ENCODE results near the gene CIRBP. TPM values are rescaled to one million over a fixed set of nuclear protein-coding genes. Genes with fewer than 3 reads are reported as not detected.

CIRBP gene
- total RNA-seq, 1 donor from 2014 or later: 184 TPM

GRCh38 chr19:1224847-1225246 is 44.3 kb upstream of the CIRBP start:
- H3K79me2 ChIP-seq (ENCODE audit: insufficient read depth, low read length): peaks cover 11% of the 10 kb centered on the region
- no peaks in the 10 kb centered on the region for H3K36me3 ChIP-seq (ENCODE audit: insufficient read depth, low read length)
- no peaks in the 10 kb centered on the region for H3K27me3 Mint-ChIP-seq (ENCODE audit: low read depth, unreplicated experiment)

GRCh38 chr19:1225440-1226226 is 43.5 kb upstream of the CIRBP start:
- no peak for DNase-seq (ENCODE audit: low read depth)
- TF ChIP-seq EZH2 (IDR thresholded peaks at IDR 0.05; ENCODE audit: insufficient read depth, low read length) (no peak), CTCF (IDR thresholded peaks at IDR 0.05; ENCODE audit: insufficient read depth, low read depth, low read length) (no peak)
- Histone ChIP-seq H3K4me2 (ENCODE audit: low read length) (no peak overlapping the region), H3K9ac (ENCODE audit: low read length) (no peak overlapping the region), H3K27me3 (ENCODE audit: insufficient read depth, low read length) (no peaks in the 10 kb centered on the region), H3K36me3 (ENCODE audit: insufficient read depth, low read length) (no peaks in the 10 kb centered on the region), H3K79me2 (ENCODE audit: insufficient read depth, low read length) (peaks cover 6% of the 10 kb centered on the region), H2AFZ (ENCODE audit: low read depth, low read length) (no peak overlapping the region), H3K9me3 (ENCODE audit: insufficient read depth, low read depth, low read length) (no peaks in the 10 kb centered on the region), H4K20me1 (ENCODE audit: insufficient read depth, low read length) (peaks cover 55% of the 10 kb centered on the region), H3K4me1 (ENCODE audit: insufficient read depth, low read length) (no peaks in the 10 kb centered on the region), H3K4me3 (ENCODE audit: insufficient read depth, low read depth, low read length) (no peak overlapping the region), H3K27ac (ENCODE audit: low read depth, low read length) (no peak overlapping the region)
- no peaks in the 10 kb centered on the region for H3K9me3 Mint-ChIP-seq (ENCODE audit: unreplicated experiment)
- no peak for FAIRE-seq
- no peak overlapping the region for H3K27ac Mint-ChIP-seq (ENCODE audit: unreplicated experiment)
- H3K4me3 Mint-ChIP-seq (ENCODE audit: unreplicated experiment): no peak overlapping the region
- H3K4me1 Mint-ChIP-seq (ENCODE audit: low read depth, unreplicated experiment): no peaks in the 10 kb centered on the region
- H3K36me3 Mint-ChIP-seq (ENCODE audit: low read depth, unreplicated experiment): no peaks in the 10 kb centered on the region
- H3K27me3 Mint-ChIP-seq (ENCODE audit: low read depth, unreplicated experiment): no peaks in the 10 kb centered on the region

More at GRCh38 chr19:1224847-1225246, 44.3 kb upstream of the CIRBP start:
- Histone ChIP-seq H3K4me1 (ENCODE audit: insufficient read depth, low read length) (no peaks in the 10 kb centered on the region), H3K4me3 (ENCODE audit: insufficient read depth, low read depth, low read length) (no peak overlapping the region), H3K9ac (ENCODE audit: low read length) (no peak overlapping the region), H3K27me3 (ENCODE audit: insufficient read depth, low read length) (no peaks in the 10 kb centered on the region), H3K27ac (ENCODE audit: low read depth, low read length) (no peak overlapping the region), H3K9me3 (ENCODE audit: insufficient read depth, low read depth, low read length) (no peaks in the 10 kb centered on the region), H3K4me2 (ENCODE audit: low read length) (no peak overlapping the region), H4K20me1 (ENCODE audit: insufficient read depth, low read length) (peaks cover 58% of the 10 kb centered on the region), H2AFZ (ENCODE audit: low read depth, low read length) (no peak overlapping the region)
- no peak for TF ChIP-seq EZH2 (IDR thresholded peaks at IDR 0.05; ENCODE audit: insufficient read depth, low read length)
- no peak for TF ChIP-seq CTCF (IDR thresholded peaks at IDR 0.05; ENCODE audit: insufficient read depth, low read depth, low read length)
- FAIRE-seq: no peak
- Mint-ChIP-seq H3K27ac (ENCODE audit: unreplicated experiment) (no peak overlapping the region), H3K36me3 (ENCODE audit: low read depth, unreplicated experiment) (no peaks in the 10 kb centered on the region), H3K4me1 (ENCODE audit: low read depth, unreplicated experiment) (no peaks in the 10 kb centered on the region), H3K9me3 (ENCODE audit: unreplicated experiment) (no peaks in the 10 kb centered on the region), H3K4me3 (ENCODE audit: unreplicated experiment) (no peak overlapping the region)
- no peak for DNase-seq (ENCODE audit: low read depth)

GRCh38 chr19:1226227-1226518 is 43.0 kb upstream of the CIRBP start:
- no peaks in the 10 kb centered on the region for H3K9me3 Mint-ChIP-seq (ENCODE audit: unreplicated experiment)
- Histone ChIP-seq H4K20me1 (ENCODE audit: insufficient read depth, low read length) (peaks cover 49% of the 10 kb centered on the region), H3K79me2 (ENCODE audit: insufficient read depth, low read length) (peaks cover 6% of the 10 kb centered on the region), H3K27me3 (ENCODE audit: insufficient read depth, low read length) (no peaks in the 10 kb centered on the region), H2AFZ (ENCODE audit: low read depth, low read length) (no peak overlapping the region), H3K4me2 (ENCODE audit: low read length) (no peak overlapping the region), H3K9me3 (ENCODE audit: insufficient read depth, low read depth, low read length) (no peaks in the 10 kb centered on the region), H3K27ac (ENCODE audit: low read depth, low read length) (no peak overlapping the region), H3K36me3 (ENCODE audit: insufficient read depth, low read length) (no peaks in the 10 kb centered on the region), H3K9ac (ENCODE audit: low read length) (no peak overlapping the region), H3K4me1 (ENCODE audit: insufficient read depth, low read length) (no peaks in the 10 kb centered on the region), H3K4me3 (ENCODE audit: insufficient read depth, low read depth, low read length) (no peak overlapping the region)
- H3K27me3 Mint-ChIP-seq (ENCODE audit: low read depth, unreplicated experiment): no peaks in the 10 kb centered on the region
- TF ChIP-seq CTCF (IDR thresholded peaks at IDR 0.05; ENCODE audit: insufficient read depth, low read depth, low read length): no peak
- TF ChIP-seq EZH2 (IDR thresholded peaks at IDR 0.05; ENCODE audit: insufficient read depth, low read length): no peak
- H3K36me3 Mint-ChIP-seq (ENCODE audit: low read depth, unreplicated experiment): no peaks in the 10 kb centered on the region
- FAIRE-seq (no peak), DNase-seq (ENCODE audit: low read depth) (no peak)
- H3K27ac Mint-ChIP-seq (ENCODE audit: unreplicated experiment): no peak overlapping the region
- H3K4me1 Mint-ChIP-seq (ENCODE audit: low read depth, unreplicated experiment): peaks cover 1% of the 10 kb centered on the region
- H3K4me3 Mint-ChIP-seq (ENCODE audit: unreplicated experiment): no peak overlapping the region

Data from astrocyte (in vitro differentiated cells and primary cell).